GM21786 (cell line): ENCODE measurements around the gene INPP5J.

Experiments
- ATAC-seq: cut with Tn5 transposase; IDR thresholded peaks from one replicate; pipeline ENCODE4 v1.9.1; 2021; ENCODE audit not compliant: unreplicated experiment

The INPP5J gene

DNA sequence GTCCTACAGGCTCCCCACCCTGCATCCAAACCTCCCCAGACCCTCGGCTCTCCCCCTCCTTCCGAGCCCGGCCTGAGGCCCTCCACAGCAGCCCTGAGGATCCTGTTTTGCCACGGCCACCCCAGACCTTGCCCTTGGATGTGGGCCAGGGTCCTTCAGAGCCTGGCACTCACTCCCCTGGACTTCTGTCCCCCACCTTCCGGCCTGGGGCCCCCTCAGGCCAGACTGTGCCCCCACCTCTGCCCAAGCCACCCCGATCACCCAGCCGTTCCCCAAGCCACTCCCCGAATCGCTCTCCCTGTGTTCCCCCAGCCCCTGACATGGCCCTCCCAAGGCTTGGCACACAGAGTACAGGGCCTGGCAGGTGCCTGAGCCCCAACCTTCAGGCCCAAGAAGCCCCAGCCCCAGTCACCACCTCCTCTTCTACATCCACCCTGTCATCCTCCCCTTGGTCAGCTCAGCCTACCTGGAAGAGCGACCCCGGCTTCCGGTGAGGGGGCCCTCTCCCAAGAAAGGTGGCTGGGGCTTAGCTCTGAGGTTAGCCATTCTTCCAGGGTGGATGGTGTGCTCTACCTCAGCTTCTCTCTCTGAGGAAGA is 2.9 kb downstream of the INPP5J start:
- no peak for ATAC-seq

DNA sequence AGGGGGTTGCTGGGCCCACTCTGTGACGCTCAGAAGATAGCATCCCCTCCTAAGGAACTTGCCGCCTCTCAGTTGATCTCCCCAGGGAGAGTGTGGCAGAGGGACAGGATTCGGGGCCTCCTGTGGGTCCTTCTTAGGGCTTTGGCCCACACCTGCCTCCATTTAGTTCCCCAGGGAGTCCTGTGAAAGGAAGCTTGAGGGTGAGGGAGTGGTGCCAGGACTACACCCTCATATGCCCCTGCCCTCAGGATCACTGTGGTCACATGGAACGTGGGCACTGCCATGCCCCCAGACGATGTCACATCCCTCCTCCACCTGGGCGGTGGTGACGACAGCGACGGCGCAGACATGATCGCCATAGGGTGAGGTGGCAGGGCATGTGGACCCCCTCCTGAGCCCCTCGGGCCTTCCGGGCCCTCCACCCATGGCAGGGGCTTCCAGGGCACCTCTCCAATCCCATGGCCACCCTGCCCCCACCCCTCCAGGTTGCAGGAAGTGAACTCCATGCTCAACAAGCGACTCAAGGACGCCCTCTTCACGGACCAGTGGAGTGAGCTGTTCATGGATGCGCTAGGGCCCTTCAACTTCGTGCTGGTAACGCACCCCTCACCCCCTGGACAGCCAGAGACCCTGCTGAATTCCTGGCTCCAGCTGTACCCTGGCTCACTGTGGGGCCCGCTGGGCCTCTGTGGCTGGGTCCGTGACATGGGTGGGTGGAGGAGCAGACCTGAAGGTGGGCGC is 3.5 kb downstream of the INPP5J start:
- no peak for ATAC-seq

- ATAC-seq, result no peak
Measured at GRCh38 chr22:31126869-31127175, 4.1 kb downstream of the INPP5J start.

GRCh38 chr22:31127181-31127772 is 4.5 kb downstream of the INPP5J start:
- ATAC-seq, result no peak

- no peak for ATAC-seq
Measured at GRCh38 chr22:31128156-31128555, 5.4 kb downstream of the INPP5J start.

GRCh38 chr22:31130873-31131272 is 8.1 kb downstream of the INPP5J start:
- ATAC-seq, result no peak

DNA sequence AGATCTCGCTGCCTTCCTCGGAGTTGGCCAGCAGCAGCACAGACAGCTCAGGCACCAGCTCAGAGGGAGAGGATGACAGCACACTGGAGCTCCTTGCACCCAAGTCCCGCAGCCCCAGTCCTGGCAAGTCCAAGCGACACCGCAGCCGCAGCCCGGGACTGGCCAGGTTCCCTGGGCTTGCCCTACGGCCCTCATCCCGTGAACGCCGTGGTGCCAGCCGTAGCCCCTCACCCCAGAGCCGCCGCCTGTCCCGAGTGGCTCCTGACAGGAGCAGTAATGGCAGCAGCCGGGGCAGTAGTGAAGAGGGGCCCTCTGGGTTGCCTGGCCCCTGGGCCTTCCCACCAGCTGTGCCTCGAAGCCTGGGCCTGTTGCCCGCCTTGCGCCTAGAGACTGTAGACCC is 11.1 kb downstream of the INPP5J start:
- no peak for ATAC-seq

- no peak for ATAC-seq
Measured at GRCh38 chr22:31134688-31135087, 11.9 kb downstream of the INPP5J start.

DNA sequence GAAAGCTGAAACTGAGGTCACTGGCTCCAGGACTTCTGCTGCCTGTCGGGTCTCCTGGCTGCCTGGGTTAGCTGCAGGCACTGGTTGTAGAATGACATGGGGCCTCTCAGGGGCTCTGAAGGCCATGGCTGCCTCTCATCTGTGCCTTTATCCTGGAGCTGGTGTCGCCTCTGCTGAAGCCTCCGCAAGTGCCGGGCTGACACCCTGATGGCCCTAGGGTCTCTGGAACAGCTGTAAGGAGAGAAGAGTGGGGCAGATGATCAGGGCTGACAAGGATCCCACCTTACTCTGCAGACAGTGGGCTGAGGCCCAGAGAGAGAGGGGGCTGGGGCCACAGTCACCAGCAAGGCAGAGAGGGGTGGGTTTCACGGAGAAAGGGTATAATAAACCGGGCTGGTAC is 12.9 kb downstream of the INPP5J start:
- ATAC-seq, result no peak

DNA sequence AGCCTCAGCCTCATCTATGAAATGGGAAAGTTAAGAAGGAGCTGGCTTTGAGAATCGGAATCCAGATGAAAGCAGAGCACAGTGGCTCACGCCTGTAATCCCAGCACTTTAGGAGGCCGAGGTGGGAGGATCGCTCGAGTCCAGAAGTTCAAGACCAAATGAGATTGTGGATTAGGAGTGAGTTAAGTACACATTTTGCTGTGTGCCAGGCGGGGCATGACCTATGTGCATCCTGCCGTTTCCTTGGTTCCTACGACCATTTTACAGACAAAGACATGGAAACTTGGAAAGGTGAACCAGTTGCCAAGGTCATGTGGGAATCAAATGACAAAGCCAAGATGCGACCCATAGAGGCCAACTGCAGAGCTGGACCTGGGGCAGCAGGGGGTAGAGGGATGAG is 13.4 kb downstream of the INPP5J start:
- ATAC-seq, result no peak

DNA sequence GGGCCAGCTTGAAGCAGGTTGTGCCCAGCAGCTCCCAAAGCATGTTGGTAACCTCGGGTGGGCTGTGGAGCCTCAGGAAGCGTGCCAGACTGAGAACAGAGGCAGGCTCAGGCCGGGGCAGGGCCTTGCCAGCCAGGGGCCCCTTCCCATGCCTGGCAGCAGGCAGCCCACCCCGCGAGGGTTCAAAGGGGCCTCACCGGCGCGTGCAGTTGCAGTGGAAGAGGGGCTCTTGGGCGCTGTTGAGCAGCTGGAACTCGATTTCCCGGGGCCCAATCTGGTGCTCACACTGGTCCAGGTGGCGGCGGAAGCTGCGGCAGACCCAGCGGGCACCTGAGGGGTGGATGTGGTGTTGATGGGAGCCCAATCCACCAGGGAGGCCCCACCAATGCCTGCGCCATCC is 13.9 kb downstream of the INPP5J start:
- ATAC-seq, result no peak

DNA sequence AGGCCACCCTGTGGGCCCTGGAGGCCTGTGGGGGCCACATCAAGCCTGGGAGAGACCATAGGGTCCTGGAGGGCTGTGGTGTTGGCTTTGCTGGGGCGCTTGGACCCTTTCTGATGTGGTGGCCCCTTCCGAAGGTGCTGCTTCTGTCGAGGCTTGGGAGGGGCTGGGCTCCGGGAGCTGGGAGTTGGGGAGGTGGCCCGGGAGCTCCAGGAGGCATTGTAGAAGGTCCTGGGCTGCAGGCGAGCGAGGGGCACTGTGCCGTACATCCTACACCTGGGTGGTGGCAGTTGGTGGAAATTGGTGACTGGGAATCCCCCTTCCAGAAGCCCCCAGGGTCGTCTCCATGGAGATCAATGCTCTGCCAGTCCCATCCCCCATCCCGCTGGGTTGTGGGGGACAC is 15.0 kb downstream of the INPP5J start:
- no peak for ATAC-seq

DNA sequence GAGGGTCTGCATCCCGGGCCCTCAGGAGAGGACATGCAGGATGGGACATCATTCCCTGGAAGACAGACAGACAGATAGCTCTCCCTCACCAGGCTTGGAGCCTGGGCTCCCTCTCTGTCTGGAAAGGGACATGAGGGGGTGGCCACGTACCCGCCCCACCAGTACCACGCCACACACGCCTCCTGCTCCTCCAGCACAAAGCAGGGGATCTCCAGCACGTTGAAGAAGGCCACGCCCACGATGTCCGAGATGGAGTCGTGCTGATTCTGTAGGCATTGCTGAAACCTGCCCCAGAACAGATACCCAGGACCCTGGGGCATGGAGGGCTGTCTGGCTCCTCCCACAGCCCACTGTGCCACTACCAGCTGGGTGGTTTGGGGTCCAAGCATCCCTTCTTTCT is 15.4 kb downstream of the INPP5J start:
- ATAC-seq, result no peak

DNA sequence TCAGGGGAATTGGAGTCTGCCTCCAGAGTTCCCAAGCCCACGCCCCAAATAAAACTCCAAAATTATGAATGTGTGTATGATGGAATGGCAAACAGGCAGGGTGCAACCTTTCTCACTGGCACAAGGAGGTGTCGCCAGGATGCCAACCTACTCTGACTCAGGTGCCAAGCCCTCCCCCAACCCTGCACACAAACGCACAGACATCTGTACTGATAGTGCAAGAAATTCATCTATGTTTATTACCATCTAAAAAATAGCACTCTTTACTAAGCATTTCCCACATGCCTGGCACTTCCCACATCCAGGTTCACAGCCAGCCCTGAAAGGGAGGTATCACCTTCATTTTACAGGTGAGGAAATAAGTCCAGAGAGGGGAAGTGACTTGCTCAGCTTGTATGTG is 16.3 kb downstream of the INPP5J start:
- no peak for ATAC-seq

GRCh38 chr22:31139866-31140716 is 17.3 kb downstream of the INPP5J start, which contains the start of gene PLA2G3:
PLA2G3 (minus strand) TSS chr22:31140508; CDS start chr22:31140354, 154 bp downstream.
- no peak for ATAC-seq

- ATAC-seq, result no peak
Measured at GRCh38 chr22:31140746-31141145, 18.0 kb downstream of the INPP5J start.

DNA sequence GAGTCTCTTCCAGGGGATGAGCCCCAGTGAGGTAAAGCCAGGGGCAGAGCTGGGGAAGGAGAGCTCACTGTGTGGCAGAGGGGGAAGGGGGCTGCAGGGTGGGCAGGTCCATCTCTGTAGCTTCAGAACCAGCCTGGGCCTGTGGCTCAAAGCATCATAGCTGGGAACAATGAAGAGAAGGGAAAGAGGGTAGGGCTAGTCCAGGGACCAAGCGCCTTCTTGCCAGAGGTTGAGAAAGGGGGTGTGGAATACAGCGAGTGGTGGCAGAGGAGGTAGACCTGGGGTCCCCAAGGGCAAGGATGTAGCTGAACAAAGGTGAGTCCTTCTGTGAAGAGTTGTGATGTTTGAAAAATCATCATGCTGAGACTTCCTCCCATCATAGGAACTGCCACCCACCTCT is 18.8 kb downstream of the INPP5J start:
- no peak for ATAC-seq

DNA sequence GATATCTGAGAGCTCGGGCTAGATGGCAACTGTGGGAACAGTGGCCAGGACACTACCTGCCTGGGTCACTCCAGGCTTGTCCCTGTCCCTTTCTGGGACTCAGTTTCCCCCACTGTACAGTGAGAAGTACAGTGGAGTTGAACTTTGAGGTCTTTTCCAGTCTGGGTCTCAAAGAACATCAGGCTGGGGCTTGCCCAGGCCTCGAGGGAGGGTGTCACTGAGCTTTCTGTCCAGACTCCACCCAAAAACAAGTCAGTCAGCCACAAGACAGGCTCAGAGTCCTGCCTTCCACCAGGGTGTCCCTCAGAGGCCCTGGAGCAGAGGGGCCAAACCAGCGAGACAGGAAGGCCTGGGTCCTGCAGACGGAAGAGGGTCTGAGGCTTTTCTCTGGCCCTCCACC is 19.5 kb downstream of the INPP5J start:
- no peak for ATAC-seq

GRCh38 chr22:31143038-31143437 is 20.3 kb downstream of the INPP5J start:
- ATAC-seq, result no peak

DNA sequence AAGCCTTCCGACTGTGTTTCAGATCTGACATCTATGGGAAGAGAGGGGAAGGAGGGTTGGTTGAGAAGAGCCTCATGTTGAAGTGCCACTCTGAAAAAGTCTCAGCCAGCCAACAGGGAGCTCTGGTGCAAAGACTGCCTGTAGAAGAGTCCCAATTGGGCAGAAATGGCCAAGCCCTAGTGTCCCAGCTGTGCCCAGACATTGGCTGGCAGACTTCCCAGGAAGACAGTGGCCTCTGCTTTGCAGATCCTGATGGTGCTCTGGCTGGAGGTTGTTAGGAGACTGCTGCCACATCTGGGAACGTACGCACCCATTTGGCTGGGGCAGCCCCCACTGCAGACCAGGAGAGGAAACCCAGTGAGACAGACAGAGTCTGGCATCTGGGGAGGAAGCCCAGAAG is 20.8 kb downstream of the INPP5J start:
- ATAC-seq, result no peak

DNA sequence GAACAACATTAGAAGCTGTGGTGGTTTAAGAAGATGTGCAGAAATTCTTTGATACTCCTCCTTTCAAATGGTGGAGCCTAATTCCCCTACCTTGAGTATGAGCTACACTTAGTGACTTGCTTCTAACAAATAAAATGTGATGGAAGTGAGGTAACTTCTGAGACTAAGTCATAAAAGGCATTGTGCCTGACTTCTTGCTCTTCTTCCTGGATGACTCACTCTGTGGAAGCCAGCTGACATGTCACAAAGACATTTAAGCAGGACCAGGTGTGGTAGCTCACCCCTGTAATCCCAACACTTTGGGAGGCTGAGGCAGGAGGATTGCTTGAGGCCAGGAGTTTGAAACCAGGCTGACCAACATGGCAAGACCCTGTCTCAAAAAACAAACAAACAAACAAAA is 21.5 kb downstream of the INPP5J start:
- ATAC-seq, result no peak

- no peak for ATAC-seq
Measured at GRCh38 chr22:31148488-31148887, 25.7 kb downstream of the INPP5J start.
